Measurements from ENCODE around the gene SRPK1. TPM values are rescaled to one million over a fixed set of nuclear protein-coding genes. Genes with fewer than 3 reads are reported as not detected.
A peak's percentile ranks its signal among the peaks of the same experiment; 100 is the strongest.

Gene SRPK1
- total RNA-seq, 1 donor from 2014 or later = 31.2 TPM

DNA sequence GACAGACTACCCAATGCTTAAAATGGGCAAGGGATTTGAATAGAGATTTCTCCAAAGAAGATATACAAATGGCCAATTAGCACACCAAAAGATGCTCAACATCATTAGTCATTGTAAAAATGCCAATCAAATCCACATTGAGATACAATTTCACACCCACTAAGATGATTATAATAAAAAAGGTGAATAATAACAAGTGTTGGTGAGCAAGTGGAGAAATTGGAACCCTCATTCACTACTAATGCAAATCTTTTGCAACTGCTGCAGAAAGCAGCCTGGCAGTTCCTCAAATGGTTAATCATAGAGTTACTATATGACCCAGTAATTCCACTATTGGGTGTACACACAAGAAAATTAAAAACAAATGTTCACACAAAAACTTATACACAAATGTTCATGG lies 103.4 kb downstream of the SRPK1 start:
- Mint-ChIP-seq H3K9me3 (ENCODE audit: low read depth) (peaks cover 4% of the 10 kb centered on the region), H3K4me1 (ENCODE audit: low read depth) (no peaks in the 10 kb centered on the region), H3K36me3 (ENCODE audit: low read depth) (no peaks in the 10 kb centered on the region), H3K4me3 (ENCODE audit: unreplicated experiment) (no peak overlapping the region), H3K27ac (ENCODE audit: unreplicated experiment) (no peak overlapping the region), H3K27me3 (ENCODE audit: low read depth) (no peaks in the 10 kb centered on the region)
- TF ChIP-seq, protein P1, sequence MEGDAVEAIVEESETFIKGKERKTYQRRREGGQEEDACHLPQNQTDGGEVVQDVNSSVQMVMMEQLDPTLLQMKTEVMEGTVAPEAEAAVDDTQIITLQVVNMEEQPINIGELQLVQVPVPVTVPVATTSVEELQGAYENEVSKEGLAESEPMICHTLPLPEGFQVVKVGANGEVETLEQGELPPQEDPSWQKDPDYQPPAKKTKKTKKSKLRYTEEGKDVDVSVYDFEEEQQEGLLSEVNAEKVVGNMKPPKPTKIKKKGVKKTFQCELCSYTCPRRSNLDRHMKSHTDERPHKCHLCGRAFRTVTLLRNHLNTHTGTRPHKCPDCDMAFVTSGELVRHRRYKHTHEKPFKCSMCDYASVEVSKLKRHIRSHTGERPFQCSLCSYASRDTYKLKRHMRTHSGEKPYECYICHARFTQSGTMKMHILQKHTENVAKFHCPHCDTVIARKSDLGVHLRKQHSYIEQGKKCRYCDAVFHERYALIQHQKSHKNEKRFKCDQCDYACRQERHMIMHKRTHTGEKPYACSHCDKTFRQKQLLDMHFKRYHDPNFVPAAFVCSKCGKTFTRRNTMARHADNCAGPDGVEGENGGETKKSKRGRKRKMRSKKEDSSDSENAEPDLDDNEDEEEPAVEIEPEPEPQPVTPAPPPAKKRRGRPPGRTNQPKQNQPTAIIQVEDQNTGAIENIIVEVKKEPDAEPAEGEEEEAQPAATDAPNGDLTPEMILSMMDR (IDR thresholded peaks at IDR 0.05) = no peak
- no peak for DNase-seq (ENCODE audit: low spot score)

- peaks cover 9% of the 10 kb centered on the region for H3K4me1 Mint-ChIP-seq (ENCODE audit: low read depth)
- H3K27ac Mint-ChIP-seq (ENCODE audit: unreplicated experiment) = no peak overlapping the region
- no peaks in the 10 kb centered on the region for H3K9me3 Mint-ChIP-seq (ENCODE audit: low read depth)
- no peaks in the 10 kb centered on the region for H3K36me3 Mint-ChIP-seq (ENCODE audit: low read depth)
- peaks cover 9% of the 10 kb centered on the region for H3K27me3 Mint-ChIP-seq (ENCODE audit: low read depth)
- no peak overlapping the region for H3K4me3 Mint-ChIP-seq (ENCODE audit: unreplicated experiment)
- TF ChIP-seq, protein P1 (IDR thresholded peaks at IDR 0.05) = no peak
- DNase-seq (ENCODE audit: low spot score) = no peak
Measured at GRCh38 chr6:35811699-35811995, 109.3 kb downstream of the SRPK1 start.

GRCh38 chr6:35810971-35811698 lies 109.8 kb downstream of the SRPK1 start:
- H3K9me3 Mint-ChIP-seq (ENCODE audit: low read depth) = no peaks in the 10 kb centered on the region
- H3K27me3 Mint-ChIP-seq (ENCODE audit: low read depth) = peaks cover 9% of the 10 kb centered on the region
- no peak for DNase-seq (ENCODE audit: low spot score)
- TF ChIP-seq, protein P1 (IDR thresholded peaks at IDR 0.05) = no peak
- no peak overlapping the region for H3K4me3 Mint-ChIP-seq (ENCODE audit: unreplicated experiment)
- peak overlapping the region; percentile 57 for H3K27ac Mint-ChIP-seq (ENCODE audit: unreplicated experiment)
- H3K36me3 Mint-ChIP-seq (ENCODE audit: low read depth) = no peaks in the 10 kb centered on the region
- peaks cover 9% of the 10 kb centered on the region for H3K4me1 Mint-ChIP-seq (ENCODE audit: low read depth)

- Mint-ChIP-seq H3K36me3 (ENCODE audit: low read depth) (no peaks in the 10 kb centered on the region), H3K4me3 (ENCODE audit: unreplicated experiment) (no peak overlapping the region), H3K9me3 (ENCODE audit: low read depth) (no peaks in the 10 kb centered on the region), H3K27ac (ENCODE audit: unreplicated experiment) (no peak overlapping the region), H3K4me1 (ENCODE audit: low read depth) (peaks cover 12% of the 10 kb centered on the region), H3K27me3 (ENCODE audit: low read depth) (peaks cover 9% of the 10 kb centered on the region)
- TF ChIP-seq, protein P1 (IDR thresholded peaks at IDR 0.05) = no peak
- DNase-seq (ENCODE audit: low spot score) = no peak
Measured at GRCh38 chr6:35809809-35810208, 111.1 kb downstream of the SRPK1 start.

- Mint-ChIP-seq H3K4me3 (ENCODE audit: unreplicated experiment) (no peak overlapping the region), H3K9me3 (ENCODE audit: low read depth) (no peaks in the 10 kb centered on the region), H3K4me1 (ENCODE audit: low read depth) (peaks cover 14% of the 10 kb centered on the region), H3K27me3 (ENCODE audit: low read depth) (peaks cover 11% of the 10 kb centered on the region), H3K27ac (ENCODE audit: unreplicated experiment) (no peak overlapping the region), H3K36me3 (ENCODE audit: low read depth) (no peaks in the 10 kb centered on the region)
- TF ChIP-seq, protein P1 (IDR thresholded peaks at IDR 0.05) = no peak
- DNase-seq (ENCODE audit: low spot score) = no peak
Measured at GRCh38 chr6:35808688-35809087, 112.2 kb downstream of the SRPK1 start.
